SH-SY5Y (cell line): ENCODE results near the gene LUC7L3.

Experiments
- GATA2 ChIP-seq: IDR thresholded peaks from 2 replicates; pipeline ENCODE4 v1.6.1; 2011; ENCODE audit warnings: mild to moderate bottlenecking, low read depth, low read length
- GATA3 ChIP-seq: IDR thresholded peaks from 2 replicates; pipeline ENCODE4 v1.6.1; 2011; ENCODE audit warnings: low read depth, mild to moderate bottlenecking, low read length, moderate library complexity

DNA sequence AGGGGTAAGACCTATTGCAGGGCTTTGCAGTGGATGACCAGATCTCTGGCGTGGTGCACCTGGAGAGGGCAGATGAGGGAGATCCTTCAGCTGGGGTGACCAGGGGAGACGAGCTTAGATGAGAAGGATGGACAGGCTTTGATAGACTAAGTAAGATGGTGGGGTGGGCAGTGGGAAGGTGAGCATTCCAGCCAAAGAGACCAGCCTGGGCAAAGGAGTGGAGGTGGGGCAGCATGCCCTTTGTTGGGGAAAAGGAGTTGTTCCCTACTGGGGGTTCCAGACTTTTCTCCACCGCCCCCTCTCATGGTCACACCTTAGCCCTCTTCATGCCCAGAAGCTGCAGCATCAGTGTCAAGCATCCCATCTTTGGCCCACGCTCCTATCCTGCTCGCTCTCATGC lies 39.3 kb upstream of the LUC7L3 start:
- TF ChIP-seq GATA3 (no peak), GATA2 (no peak)
